Panc1 (cell line): Measurements from ENCODE around the gene RIC8B. TPM values are rescaled to one million over a fixed set of nuclear protein-coding genes. Genes with fewer than 3 reads are reported as not detected.

Source experiments
- ATAC-seq: fragments of 200-7000 bp; cut with Tn5 transposase; 2 replicates; pipeline ENCODE4 v1.9.1; 2020; ENCODE audit warnings: mild to moderate bottlenecking, moderate library complexity
- BruUV-seq: library from RNA; stranded (reverse); fragments of 400-500 nt; replicated peaks from 2 replicates; lab custom pipeline; 2021; lab: Mats Ljungman, UMichigan
- CTCF ChIA-PET: fragments of 300-600 bp; sonication (Branson Sonifier 250); formaldehyde crosslinking; loops from one replicate; lab custom pipeline; 2022; ENCODE audit warnings: antibody characterized with exemption; lab: Charles Lee
- POLR2A ChIA-PET: fragments of 300-600 bp; sonication (Branson Sonifier 250); formaldehyde crosslinking; loops from one replicate; lab custom pipeline; 2022; ENCODE audit warnings: antibody characterized with exemption; lab: Charles Lee
- DNase-seq: peaks from one replicate; pipeline ENCODE4 v3.0.0-alpha.2; 2010; ENCODE audit warnings: low read depth, low spot score
- H3K27ac ChIP-seq: 2 replicates; pipeline ENCODE4 v1.5.1; 2011; ENCODE audit warnings: mild to moderate bottlenecking, low read length, inconsistent platforms
- H3K27me3 ChIP-seq: fragments of 200-500 bp; sonication (Bioruptor generic); 2 replicates; pipeline ENCODE4 v1.6.0; 2014; ENCODE audit warnings: low read length, inconsistent platforms; ENCODE audit not compliant: control insufficient read depth, insufficient read depth
- H3K36me3 ChIP-seq: fragments of 200-500 bp; sonication (Bioruptor generic); 2 replicates; pipeline ENCODE4 v1.5.1; 2014; ENCODE audit warnings: inconsistent platforms, mild to moderate bottlenecking, low read length, moderate library complexity; ENCODE audit not compliant: control insufficient read depth, insufficient read depth
- H3K4me1 ChIP-seq: 2 replicates; pipeline ENCODE4 v1.5.1; 2011; ENCODE audit warnings: inconsistent platforms, mild to moderate bottlenecking, low read length, moderate library complexity; ENCODE audit not compliant: control insufficient read depth, insufficient read depth
- H3K4me3 ChIP-seq, 2 experiments: 2 replicates each; pipeline ENCODE4 v1.5.1; 2011 to 2012; ENCODE audit warnings: low read depth in 2 of 2, low read length in 2 of 2, mild to moderate bottlenecking in 2 of 2, inconsistent platforms in 1 of 2, moderate library complexity in 1 of 2
- H3K9me3 ChIP-seq: fragments of 200-500 bp; sonication (Bioruptor generic); 2 replicates; pipeline ENCODE4 v1.5.1; 2014; ENCODE audit warnings: low read depth, mild to moderate bottlenecking, inconsistent platforms, low read length, moderate library complexity; ENCODE audit not compliant: control insufficient read depth, insufficient read depth
- POLR2AphosphoS5 ChIP-seq: IDR thresholded peaks from 2 replicates; pipeline ENCODE4 v1.6.1; 2012; ENCODE audit warnings: mild to moderate bottlenecking, low read depth, low read length, moderate library complexity
- SIN3A ChIP-seq: IDR thresholded peaks from 2 replicates; pipeline ENCODE4 v1.6.1; 2012; ENCODE audit warnings: low read depth, mild to moderate bottlenecking, low read length, moderate library complexity, borderline replicate concordance; ENCODE audit not compliant: insufficient read depth
- TCF7L2 ChIP-seq: IDR thresholded peaks from 2 replicates; pipeline ENCODE4 v1.6.1; 2011; ENCODE audit warnings: mild to moderate bottlenecking, low read depth, low read length, inconsistent platforms
- in situ Hi-C: cut with HindIII; loops from 2 replicates; pipeline ENCODE4 v1.10.0; 2016; ENCODE audit warnings: low sequenced_read_pairs, low pct_unique_long_range_greater_than_20kb
- intact Hi-C: fragments of 100-400 bp; cut with micrococcal nuclease; formaldehyde crosslinking; loops from one replicate; pipeline ENCODE4 v1.10.0; 2022; ENCODE audit not compliant: unreplicated experiment
- total RNA-seq: library from RNA; stranded (reverse); gene quantifications from one replicate; pipeline ENCODE4 v1.2.1, GENCODE V29; 2021; ENCODE audit not compliant: unreplicated experiment
- TF ChIP-seq, protein P1 (sequence below): fragments of 450-650 bp; IDR thresholded peaks from 2 replicates; pipeline ENCODE4 v1.5.1; 2017; ENCODE audit warnings: mild to moderate bottlenecking
- TF ChIP-seq, protein P2 (sequence below), 2 experiments: IDR thresholded peaks; 2 replicates each; pipeline ENCODE4 v1.6.1; 2011 to 2012; ENCODE audit warnings: low read depth in 2 of 2, control low read depth in 1 of 2, low read length in 1 of 2, mild to moderate bottlenecking in 1 of 2, moderate library complexity in 1 of 2; ENCODE audit not compliant: insufficient read depth in 1 of 2

Gene RIC8B
- total RNA-seq, 1 experiment from 2014 or later, result 16.1 TPM

DNA sequence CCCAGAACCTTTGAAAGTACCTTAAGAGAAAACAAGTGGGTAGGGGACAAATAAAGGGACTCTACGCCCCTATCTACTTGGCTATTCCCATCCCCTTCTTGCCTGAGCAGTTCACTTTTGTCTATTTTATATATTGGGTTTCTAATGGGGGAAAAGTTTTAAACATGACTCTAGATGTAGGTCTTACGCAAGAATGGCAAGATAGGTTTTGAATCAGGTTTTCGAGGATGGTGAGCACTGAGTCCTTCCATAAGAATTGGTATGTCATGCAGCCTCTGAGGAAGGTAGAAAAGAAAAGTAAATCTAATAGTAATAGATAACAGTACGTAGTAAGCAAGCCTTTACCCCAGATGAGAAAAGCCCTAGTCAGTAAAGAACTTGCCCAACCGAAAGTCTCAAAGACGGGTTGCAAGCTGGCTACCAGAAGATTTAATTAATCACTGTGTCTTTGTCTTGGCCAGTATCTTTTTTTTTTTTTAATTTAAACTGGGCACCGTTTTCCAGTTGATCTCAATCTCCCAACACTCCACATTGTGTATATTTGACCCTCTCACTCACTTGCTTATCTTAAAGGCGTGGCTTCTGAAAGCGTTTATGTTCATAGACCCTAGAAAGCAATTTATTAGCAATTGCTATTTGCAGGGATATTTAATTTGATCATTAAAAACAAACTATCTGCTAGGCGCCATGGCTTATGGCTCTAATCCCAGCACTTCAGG, 94.7 kb downstream of the RIC8B start:
- TF ChIP-seq POLR2AphosphoS5, result no peak
- TF ChIP-seq, protein P1, sequence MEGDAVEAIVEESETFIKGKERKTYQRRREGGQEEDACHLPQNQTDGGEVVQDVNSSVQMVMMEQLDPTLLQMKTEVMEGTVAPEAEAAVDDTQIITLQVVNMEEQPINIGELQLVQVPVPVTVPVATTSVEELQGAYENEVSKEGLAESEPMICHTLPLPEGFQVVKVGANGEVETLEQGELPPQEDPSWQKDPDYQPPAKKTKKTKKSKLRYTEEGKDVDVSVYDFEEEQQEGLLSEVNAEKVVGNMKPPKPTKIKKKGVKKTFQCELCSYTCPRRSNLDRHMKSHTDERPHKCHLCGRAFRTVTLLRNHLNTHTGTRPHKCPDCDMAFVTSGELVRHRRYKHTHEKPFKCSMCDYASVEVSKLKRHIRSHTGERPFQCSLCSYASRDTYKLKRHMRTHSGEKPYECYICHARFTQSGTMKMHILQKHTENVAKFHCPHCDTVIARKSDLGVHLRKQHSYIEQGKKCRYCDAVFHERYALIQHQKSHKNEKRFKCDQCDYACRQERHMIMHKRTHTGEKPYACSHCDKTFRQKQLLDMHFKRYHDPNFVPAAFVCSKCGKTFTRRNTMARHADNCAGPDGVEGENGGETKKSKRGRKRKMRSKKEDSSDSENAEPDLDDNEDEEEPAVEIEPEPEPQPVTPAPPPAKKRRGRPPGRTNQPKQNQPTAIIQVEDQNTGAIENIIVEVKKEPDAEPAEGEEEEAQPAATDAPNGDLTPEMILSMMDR, result no peak
- Histone ChIP-seq H3K27ac (no peak overlapping the region), H3K4me1 (no peaks in the 10 kb centered on the region), H3K36me3 (no peaks in the 10 kb centered on the region), H3K4me3 (no peak overlapping the region), H3K27me3 (no peaks in the 10 kb centered on the region), H3K9me3 (no peaks in the 10 kb centered on the region)
- no TSS peak for BruUV-seq
- DNase-seq (no peak), ATAC-seq (no peak)
- in situ Hi-C loops (no loop called here), intact Hi-C loops (no loop called here)
- CTCF ChIA-PET, result no interaction called here
- POLR2A ChIA-PET, result interaction anchor here (0.6 kb wide), 1 partner anchor 511 kb away, joined by 5 read pairs; no protein-coding TSS in a partner anchor

DNA sequence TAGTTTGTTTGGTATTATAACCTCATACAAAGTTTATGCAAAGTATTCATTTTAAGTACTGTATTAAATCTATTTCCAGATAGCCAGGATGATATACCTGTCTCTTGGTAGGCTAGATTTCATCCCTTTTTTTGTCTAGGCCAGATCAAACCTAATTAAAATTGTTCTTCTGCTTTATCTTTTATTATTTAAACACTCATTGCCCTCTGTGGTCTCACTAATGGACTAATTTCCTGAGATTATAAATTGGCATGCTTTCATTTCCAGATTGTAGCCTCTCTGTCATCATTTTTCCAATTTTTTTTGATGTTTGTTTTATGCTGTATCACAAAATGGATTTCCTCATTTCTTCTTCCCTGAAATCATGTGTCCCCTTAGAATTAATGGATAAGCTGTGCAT, 95.6 kb downstream of the RIC8B start:
- H3K36me3 ChIP-seq, result no peaks in the 10 kb centered on the region
- CTCF ChIA-PET, result no interaction called here
- POLR2A ChIA-PET, result no interaction called here
- in situ Hi-C loops (no loop called here), intact Hi-C loops (no loop called here)
- no peak for DNase-seq
- no peak overlapping the region for H3K27ac ChIP-seq
- ATAC-seq, result no peak
- TF ChIP-seq TCF7L2, result no peak
- TF ChIP-seq, protein P1, result no peak
- TF ChIP-seq POLR2AphosphoS5, result no peak
- TF ChIP-seq SIN3A, result no peak
- TF ChIP-seq, protein P2, sequence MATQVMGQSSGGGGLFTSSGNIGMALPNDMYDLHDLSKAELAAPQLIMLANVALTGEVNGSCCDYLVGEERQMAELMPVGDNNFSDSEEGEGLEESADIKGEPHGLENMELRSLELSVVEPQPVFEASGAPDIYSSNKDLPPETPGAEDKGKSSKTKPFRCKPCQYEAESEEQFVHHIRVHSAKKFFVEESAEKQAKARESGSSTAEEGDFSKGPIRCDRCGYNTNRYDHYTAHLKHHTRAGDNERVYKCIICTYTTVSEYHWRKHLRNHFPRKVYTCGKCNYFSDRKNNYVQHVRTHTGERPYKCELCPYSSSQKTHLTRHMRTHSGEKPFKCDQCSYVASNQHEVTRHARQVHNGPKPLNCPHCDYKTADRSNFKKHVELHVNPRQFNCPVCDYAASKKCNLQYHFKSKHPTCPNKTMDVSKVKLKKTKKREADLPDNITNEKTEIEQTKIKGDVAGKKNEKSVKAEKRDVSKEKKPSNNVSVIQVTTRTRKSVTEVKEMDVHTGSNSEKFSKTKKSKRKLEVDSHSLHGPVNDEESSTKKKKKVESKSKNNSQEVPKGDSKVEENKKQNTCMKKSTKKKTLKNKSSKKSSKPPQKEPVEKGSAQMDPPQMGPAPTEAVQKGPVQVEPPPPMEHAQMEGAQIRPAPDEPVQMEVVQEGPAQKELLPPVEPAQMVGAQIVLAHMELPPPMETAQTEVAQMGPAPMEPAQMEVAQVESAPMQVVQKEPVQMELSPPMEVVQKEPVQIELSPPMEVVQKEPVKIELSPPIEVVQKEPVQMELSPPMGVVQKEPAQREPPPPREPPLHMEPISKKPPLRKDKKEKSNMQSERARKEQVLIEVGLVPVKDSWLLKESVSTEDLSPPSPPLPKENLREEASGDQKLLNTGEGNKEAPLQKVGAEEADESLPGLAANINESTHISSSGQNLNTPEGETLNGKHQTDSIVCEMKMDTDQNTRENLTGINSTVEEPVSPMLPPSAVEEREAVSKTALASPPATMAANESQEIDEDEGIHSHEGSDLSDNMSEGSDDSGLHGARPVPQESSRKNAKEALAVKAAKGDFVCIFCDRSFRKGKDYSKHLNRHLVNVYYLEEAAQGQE (IDR thresholded peaks at IDR 0.05; ENCODE audit: insufficient read depth in 1 of 2, low read depth in 2 of 2, low read length in 1 of 2), result no peak
- H3K4me3 ChIP-seq, result no peak overlapping the region
- no peaks in the 10 kb centered on the region for H3K27me3 ChIP-seq
- H3K9me3 ChIP-seq, result no peaks in the 10 kb centered on the region
- BruUV-seq, result no TSS peak
- no peaks in the 10 kb centered on the region for H3K4me1 ChIP-seq
